ENCODE measurements around the gene PLCD1. TPM values are rescaled to one million over a fixed set of nuclear protein-coding genes. Genes with fewer than 3 reads are reported as not detected.

PLCD1 gene
- total RNA-seq, 1 donor from 2014 or later = 23.3 TPM

- DNase-seq (ENCODE audit: low read depth, low spot score) = no peak
These were observed 11.8 kb downstream of the PLCD1 start for GRCh38 chr3:38017445-38018295.

GRCh38 chr3:38016847-38017444 lies 12.5 kb downstream of the PLCD1 start:
- DNase-seq (ENCODE audit: low read depth, low spot score) = no peak

- no peak for DNase-seq (ENCODE audit: low read depth, low spot score)
These were observed 13.0 kb downstream of the PLCD1 start for GRCh38 chr3:38016410-38016809.

- no peak for DNase-seq (ENCODE audit: low read depth, low spot score)
These were observed 13.5 kb downstream of the PLCD1 start for GRCh38 chr3:38015984-38016383.

- DNase-seq (ENCODE audit: low read depth, low spot score) = no peak
These were observed 14.0 kb downstream of the PLCD1 start for GRCh38 chr3:38015485-38015884.

GRCh38 chr3:38011111-38011510 lies 18.3 kb downstream of the PLCD1 start:
- DNase-seq (ENCODE audit: low read depth, low spot score) = no peak

- DNase-seq (ENCODE audit: low read depth, low spot score) = no peak
These were observed 19.4 kb downstream of the PLCD1 start for GRCh38 chr3:38009807-38010591.

- DNase-seq (ENCODE audit: low read depth, low spot score) = no peak
These were observed 20.4 kb downstream of the PLCD1 start for GRCh38 chr3:38008971-38009580.

GRCh38 chr3:38008191-38008701 lies 21.2 kb downstream of the PLCD1 start:
- DNase-seq (ENCODE audit: low read depth, low spot score) = no peak

GRCh38 chr3:38007754-38008090 lies 21.7 kb downstream of the PLCD1 start:
- DNase-seq (ENCODE audit: low read depth, low spot score) = no peak

GRCh38 chr3:38006445-38006995 lies 22.9 kb downstream of the PLCD1 start:
- DNase-seq (ENCODE audit: low read depth, low spot score) = no peak

- DNase-seq (ENCODE audit: low read depth, low spot score) = no peak
These were observed 23.4 kb downstream of the PLCD1 start for GRCh38 chr3:38006031-38006430.

- no peak for DNase-seq (ENCODE audit: low read depth, low spot score)
These were observed 24.1 kb downstream of the PLCD1 start for GRCh38 chr3:38005076-38006020.

GRCh38 chr3:38004415-38005075 lies 24.9 kb downstream of the PLCD1 start:
- DNase-seq (ENCODE audit: low read depth, low spot score) = no peak

GRCh38 chr3:38003817-38004414 lies 25.5 kb downstream of the PLCD1 start:
- no peak for DNase-seq (ENCODE audit: low read depth, low spot score)

GRCh38 chr3:38003371-38003816 lies 26.0 kb downstream of the PLCD1 start:
- DNase-seq (ENCODE audit: low read depth, low spot score) = no peak

GRCh38 chr3:38002940-38003339 lies 26.5 kb downstream of the PLCD1 start:
- DNase-seq (ENCODE audit: low read depth, low spot score) = no peak

- DNase-seq (ENCODE audit: low read depth, low spot score) = no peak
These were observed 27.1 kb downstream of the PLCD1 start for GRCh38 chr3:38002291-38002876.
